Ovary (tissue), 9 donors: ENCODE data around the gene MAGT1. TPM values are rescaled to one million over a fixed set of nuclear protein-coding genes. Genes with fewer than 3 reads are reported as not detected.

Experiments used
- DNase-seq, 5 donors: peaks; one replicate each; pipeline ENCODE4 v3.0.0-alpha.2; 2019 to 2020
- H3K27ac ChIP-seq, 2 donors: fragments of 200-600 bp; one replicate each; pipeline versions ENCODE4 v1.5.1 to v1.8.0; 2019 to 2022
- H3K27me3 ChIP-seq: fragments of 200-600 bp; one replicate; pipeline ENCODE4 v1.8.0; 2022
- H3K36me3 ChIP-seq: fragments of 200-600 bp; sonication (generic); one replicate; pipeline ENCODE4 v1.5.1; 2019
- H3K4me1 ChIP-seq: one replicate; pipeline ENCODE4 v1.8.1; 2013; ENCODE audit warnings: mild to moderate bottlenecking, moderate library complexity; ENCODE audit not compliant: insufficient read depth
- H3K4me3 ChIP-seq: fragments of 200-600 bp; sonication (generic); one replicate; pipeline ENCODE4 v1.5.1; 2017
- H3K9me3 ChIP-seq, 2 donors: fragments of 200-600 bp in 1 of 2; sonication (generic) in 1 of 2; one replicate each; pipeline versions ENCODE4 v1.5.1 to v1.8.1; 2013 to 2019; ENCODE audit warnings: mild to moderate bottlenecking in 1 of 2, moderate library complexity in 1 of 2
- CTCF ChIP-seq, 3 donors: fragments of 450-650 bp in 2 of 3; fragments of 200-600 bp in 1 of 3; IDR thresholded peaks; one replicate each; pipeline versions ENCODE4 v1.5.1 to v1.8.0; 2016 to 2022; ENCODE audit warnings: antibody characterized with exemption in 3 of 3, mild to moderate bottlenecking in 1 of 3
- EP300 ChIP-seq: sonication (generic); formaldehyde crosslinking; IDR thresholded peaks from one replicate; pipeline ENCODE4 v1.6.1; 2017; ENCODE audit warnings: antibody characterized with exemption
- POLR2A ChIP-seq: fragments of 450-650 bp; IDR thresholded peaks from one replicate; pipeline ENCODE4 v1.6.1; 2017; ENCODE audit warnings: antibody characterized with exemption, mild to moderate bottlenecking, moderate library complexity
- WGBS, 3 donors: extraction: QIAGEN DNeasy Blood & Tissue Kit in 1 of 3; methylation state at CpG; one replicate each; pipeline versions ENCODE4 v1.1.5 to v1.1.7; 2013 to 2017; 5-methylcytosine and 5-hydroxymethylcytosine counted together
- intact Hi-C, 4 donors: fragments of 100-400 bp; cut with DNase I; formaldehyde crosslinking; loops; one replicate each; pipeline versions ENCODE4 v1.11.0 to v1.15.1; 2022 to 2023
- polyA plus RNA-seq, 2 donors: library from polyadenylated mRNA; stranded (reverse); fragments of 200-250 nt in 1 of 2; fragments of 350-450 nt in 1 of 2; fragmentation: Illumina TruSeq in 1 of 2; extraction: RNeasy Lipid Tissue Mini Kit (QIAGEN cat#74804) in 1 of 2; gene quantifications; one replicate each; pipeline ENCODE4 v1.2.3, GENCODE V29; 2013 to 2014
- small RNA-seq: library from RNA; depleted of rRNA; stranded (forward); fragments of <200 nt; gene quantifications from one replicate; pipeline ENCODE3, GENCODE V24; 2016
- total RNA-seq, 7 donors: library from RNA; depleted of rRNA in 2 of 7; stranded (reverse); fragments of >200 nt in 2 of 7; fragmentation: NEBNext Ultra II Directional in 3 of 7; extraction: Animal tissue kit (Norgen Biotek cat#: 25700) in 3 of 7; gene quantifications; one replicate each; pipeline versions ENCODE4 v1.1.0 to v1.2.4, GENCODE V29; 2016 to 2023
- donor health status: DM: no; HTN: no; CAD: no; lungs with moderate emphysema.
- donor health status: DM: no; HTN: no; CAD: no.
- donor health status: Bipolar disorder and iron deficiency.
- donor health status: DM: yes; HTN: yes; CAD: no.
- donor health status: DM: no; HTN: no; CAD: no.
- donor health status: DM: yes; HTN: yes; CAD: no.

The MAGT1 gene
- total and polyA plus RNA-seq, 9 donors: 24.4 to 60.8 (median 47.4) TPM

DNA sequence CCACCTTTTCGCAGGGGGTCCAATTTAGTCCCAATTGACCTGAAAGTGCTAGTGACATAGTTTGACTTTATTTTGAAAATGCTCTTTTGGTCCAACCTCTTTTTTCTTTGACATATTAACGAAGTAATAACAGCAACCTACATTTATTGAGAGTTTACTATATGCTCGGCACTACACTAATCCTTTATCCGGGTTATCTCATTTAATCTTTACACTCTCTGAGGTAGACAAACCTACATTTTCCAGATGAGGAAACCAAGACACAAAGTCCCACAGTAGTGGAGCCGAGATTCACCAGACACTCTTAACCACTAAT is 108.9 kb downstream of the MAGT1 start:
- peak overlapping the region; percentile 41 for H3K4me3 ChIP-seq
- no peaks in the 10 kb centered on the region for H3K36me3 ChIP-seq
- no peaks in the 10 kb centered on the region for H3K4me1 ChIP-seq
- TF ChIP-seq POLR2A: no peak
- H3K27ac ChIP-seq: peak overlapping the region; percentile 14 to 92
- no peaks in the 10 kb centered on the region for H3K27me3 ChIP-seq
- 33 to 53% (median 48%) methylated on average over 5 of the region's 5 CpGs for WGBS, 3 donors
- no peaks in the 10 kb centered on the region for H3K9me3 ChIP-seq
- DNase-seq: no peak
- intact Hi-C loops: no loop called here

GRCh38 chrX:77785486-77786364 is 109.5 kb downstream of the MAGT1 start, which contains the start of gene ATRX:
Gene ATRX (minus strand): TSS chrX:77786216. CDS start chrX:77786001, 215 bp downstream.
- Histone ChIP-seq H3K27me3 (no peaks in the 10 kb centered on the region), H3K4me3 (peak within 1 kb of the TSS; percentile 41), H3K27ac (peak within 1 kb of the TSS; percentile 92), H3K9me3 (no peaks in the 10 kb centered on the region), H3K4me1 (no peaks in the 10 kb centered on the region), H3K36me3 (no peaks in the 10 kb centered on the region)
- TF ChIP-seq POLR2A (no peak), EP300 (no peak), CTCF (IDR thresholded peaks at IDR 0.05) (no peak)
- WGBS, 3 donors: 28 to 40% (median 36%) methylated on average over 55 to 61 of the region's 61 CpGs
- intact Hi-C loops: no loop called here
- peak; percentile 61 to 74 (median 72) for DNase-seq

DNA sequence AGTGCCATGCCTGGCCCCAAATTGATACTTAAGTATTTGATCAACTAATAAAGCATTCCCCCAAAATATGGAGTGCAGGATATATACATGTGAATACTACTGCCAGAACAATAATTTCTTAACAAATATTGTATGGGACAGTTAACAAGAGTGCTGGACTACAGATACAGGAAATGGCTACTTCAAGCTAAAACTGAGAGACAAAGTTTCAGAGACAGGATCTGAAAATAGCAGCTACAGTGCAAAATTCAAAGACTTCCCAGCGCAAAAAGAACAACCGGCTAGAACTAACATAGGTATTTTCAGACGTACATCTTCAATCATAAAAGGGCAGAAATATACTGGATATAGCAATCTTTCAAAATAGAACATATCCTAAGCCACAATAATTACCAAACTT is 115.5 kb downstream of the MAGT1 start:
- H3K36me3 ChIP-seq: no peaks in the 10 kb centered on the region
- intact Hi-C loops: no loop called here
- no peaks in the 10 kb centered on the region for H3K4me1 ChIP-seq
- DNase-seq: no peak
- H3K4me3 ChIP-seq: no peak overlapping the region
- H3K9me3 ChIP-seq: no peaks in the 10 kb centered on the region
- no peak overlapping the region for H3K27ac ChIP-seq
- no peak for TF ChIP-seq CTCF (IDR thresholded peaks at IDR 0.05)
- TF ChIP-seq EP300: no peak
- TF ChIP-seq POLR2A: no peak
- 62 to 68% (median 64%) methylated on average over 3 of the region's 3 CpGs for WGBS, 3 donors
- no peaks in the 10 kb centered on the region for H3K27me3 ChIP-seq

GRCh38 chrX:77776659-77777058 is 118.6 kb downstream of the MAGT1 start:
- H3K4me3 ChIP-seq: no peak overlapping the region
- no peaks in the 10 kb centered on the region for H3K9me3 ChIP-seq
- intact Hi-C loops: no loop called here
- H3K27me3 ChIP-seq: no peaks in the 10 kb centered on the region
- WGBS, 3 donors: 32 to 43% (median 42%) methylated on average over 2 of the region's 2 CpGs
- TF ChIP-seq POLR2A: no peak
- no peak for TF ChIP-seq EP300
- TF ChIP-seq CTCF (IDR thresholded peaks at IDR 0.05): no peak
- no peak overlapping the region for H3K27ac ChIP-seq
- DNase-seq: no peak
- no peaks in the 10 kb centered on the region for H3K4me1 ChIP-seq
- no peaks in the 10 kb centered on the region for H3K36me3 ChIP-seq

Small RNA genes within 50 kb of the gene (small RNA-seq; reads per million reads assigned to genes)
- not detected for gene RN7SL460P
- gene RNU6-854P: not detected

Other genes with a start within 250 kb of the MAGT1 start
- 100 to 1,000 TPM in 3 of 7 donors, 10 to 100 TPM in 4; 81.9 to 123 (median 99.7) TPM for gene ATRX, start 109.2 kb downstream of the MAGT1 start, total RNA-seq
- gene ATRX, start 109.2 kb downstream of the MAGT1 start, polyA plus RNA-seq: 10 to 100 TPM; 21.8 to 32.1 TPM
- 100 to 1,000 TPM in 6 of 7 donors, 10 to 100 TPM in 1; 99.4 to 301 (median 133) TPM for gene COX7B, start 4.0 kb upstream of the MAGT1 start, total RNA-seq
- 100 to 1,000 TPM; 229 to 250 TPM for gene COX7B, start 4.0 kb upstream of the MAGT1 start, polyA plus RNA-seq
- gene ATP7A, start 15.3 kb upstream of the MAGT1 start, total RNA-seq: 10 to 100 TPM in 6 of 7 donors, 1 to 10 TPM in 1; 8.2 to 11.2 (median 10.3) TPM
- 1 to 10 TPM; 2.3 to 5.1 TPM for gene ATP7A, start 15.3 kb upstream of the MAGT1 start, polyA plus RNA-seq
- gene PGAM4, start 74.2 kb upstream of the MAGT1 start, total RNA-seq: 1 to 10 TPM in 1 of 7 donors, not detected in 6; 1.7 TPM
- not detected for gene PGAM4, start 74.2 kb upstream of the MAGT1 start, polyA plus RNA-seq
- 100 to 1,000 TPM in 6 of 7 donors, 10 to 100 TPM in 1; 73.6 to 216 (median 132) TPM for gene PGK1, start 208.8 kb upstream of the MAGT1 start, total RNA-seq
- 100 to 1,000 TPM in 1 of 2 donors, 10 to 100 TPM in 1; 72.5 to 251 TPM for gene PGK1, start 208.8 kb upstream of the MAGT1 start, polyA plus RNA-seq
- gene TAF9B, start 244.2 kb upstream of the MAGT1 start, total RNA-seq: 10 to 100 TPM; 15.0 to 26.9 (median 18.3) TPM
- 10 to 100 TPM; 14.3 to 22.9 TPM for gene TAF9B, start 244.2 kb upstream of the MAGT1 start, polyA plus RNA-seq